HG02610 (cell line): ENCODE data around the gene SMIM36.
A peak's percentile ranks its signal among the peaks of the same experiment; 100 is the strongest.
"Not testable (repeated sequence)": the region's sequence is repeated elsewhere in the genome, so short reads cannot be mapped to it uniquely, and the experiment has no call there.

ENCODE experiments used
- ATAC-seq: cut with Tn5 transposase; IDR thresholded peaks from one replicate; pipeline ENCODE4 v1.9.1; 2021; ENCODE audit warnings: mild to moderate bottlenecking, moderate library complexity; ENCODE audit not compliant: unreplicated experiment

SMIM36 gene

GRCh38 chr17:55436224-55437158, 74.8 kb downstream of the SMIM36 start:
- ATAC-seq, result peak; percentile 24

GRCh38 chr17:55435408-55435807, 75.8 kb downstream of the SMIM36 start:
- no peak for ATAC-seq

GRCh38 chr17:55434721-55435120, 76.5 kb downstream of the SMIM36 start:
- peak; percentile 43 for ATAC-seq

- no peak for ATAC-seq
Observed at GRCh38 chr17:55433629-55434422, 77.4 kb downstream of the SMIM36 start.

DNA sequence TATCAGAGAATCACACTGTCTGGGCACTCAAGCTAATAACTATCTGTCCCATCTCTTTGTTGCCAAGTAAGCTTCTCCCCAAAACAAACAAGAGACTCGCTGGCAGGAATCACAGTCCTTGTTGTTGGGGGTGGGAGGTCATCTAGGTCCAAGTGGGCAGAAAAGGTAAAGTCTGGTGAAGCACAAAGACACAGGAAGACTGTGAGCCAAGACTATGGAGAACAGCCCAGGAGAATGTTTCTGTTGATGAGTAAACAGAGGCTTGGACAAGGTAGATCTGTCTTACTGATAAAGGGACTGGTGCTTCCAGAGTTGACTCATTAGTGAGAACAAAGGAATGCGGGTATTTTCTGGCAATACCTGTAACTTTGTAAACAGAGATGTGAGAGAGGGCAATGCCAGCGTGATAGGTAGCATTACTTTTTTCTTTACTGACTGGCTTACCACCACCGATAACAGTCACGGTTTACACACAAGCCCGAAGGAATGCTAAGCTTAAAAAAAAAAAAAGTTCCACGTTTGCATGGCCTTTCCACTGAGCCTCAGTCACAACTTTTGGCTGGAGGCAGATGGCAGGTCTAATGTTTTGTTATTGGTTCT, 78.1 kb downstream of the SMIM36 start:
- ATAC-seq, result peak; percentile 27

- ATAC-seq, result no peak
Observed at GRCh38 chr17:55432358-55433028, 78.8 kb downstream of the SMIM36 start.

DNA sequence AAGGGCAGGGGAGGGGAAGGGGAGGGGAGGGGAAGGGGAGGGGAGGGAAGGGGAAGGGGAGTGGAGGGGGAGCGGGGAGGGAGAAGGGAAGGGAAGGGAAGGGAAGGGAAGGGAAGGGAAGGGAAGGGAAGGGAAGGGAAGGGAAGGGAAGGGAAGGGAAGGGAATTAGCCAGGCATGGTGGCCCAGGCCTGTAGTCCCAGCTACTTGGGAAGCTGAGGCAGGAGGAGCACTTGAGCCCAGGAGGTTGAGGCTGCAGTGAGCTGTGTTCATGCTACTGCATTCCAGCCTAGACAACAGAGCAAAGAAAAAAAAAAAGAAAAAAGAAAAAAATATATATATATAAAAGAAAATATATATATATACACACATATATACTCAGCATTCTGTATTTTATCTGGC, 79.3 kb downstream of the SMIM36 start:
- ATAC-seq, result not testable (repeated sequence)

GRCh38 chr17:55430541-55431288, 80.5 kb downstream of the SMIM36 start:
- ATAC-seq, result no peak

DNA sequence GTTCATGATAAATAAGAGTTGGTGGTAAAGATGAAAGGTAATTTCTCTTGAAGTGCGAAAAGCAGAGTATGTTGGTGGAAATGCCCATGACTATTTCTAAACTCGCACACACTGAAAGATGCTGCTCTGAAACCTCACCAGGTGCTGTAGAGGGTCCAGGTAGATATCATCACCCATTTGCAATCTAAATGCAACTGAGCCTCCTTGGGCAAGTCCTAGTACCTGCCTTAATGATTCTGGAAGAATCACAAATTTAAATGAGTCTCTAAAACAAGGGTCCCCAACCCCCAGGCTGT, 83.7 kb downstream of the SMIM36 start:
- peak; percentile 40 for ATAC-seq

GRCh38 chr17:55426851-55427586, 84.2 kb downstream of the SMIM36 start:
- peak; percentile 70 for ATAC-seq

GRCh38 chr17:55424893-55425540, 86.2 kb downstream of the SMIM36 start:
- ATAC-seq, result no peak

GRCh38 chr17:55423535-55423934, 87.7 kb downstream of the SMIM36 start:
- ATAC-seq, result no peak

- ATAC-seq, result not testable (repeated sequence)
Observed at GRCh38 chr17:55422828-55423164, 88.5 kb downstream of the SMIM36 start.

DNA sequence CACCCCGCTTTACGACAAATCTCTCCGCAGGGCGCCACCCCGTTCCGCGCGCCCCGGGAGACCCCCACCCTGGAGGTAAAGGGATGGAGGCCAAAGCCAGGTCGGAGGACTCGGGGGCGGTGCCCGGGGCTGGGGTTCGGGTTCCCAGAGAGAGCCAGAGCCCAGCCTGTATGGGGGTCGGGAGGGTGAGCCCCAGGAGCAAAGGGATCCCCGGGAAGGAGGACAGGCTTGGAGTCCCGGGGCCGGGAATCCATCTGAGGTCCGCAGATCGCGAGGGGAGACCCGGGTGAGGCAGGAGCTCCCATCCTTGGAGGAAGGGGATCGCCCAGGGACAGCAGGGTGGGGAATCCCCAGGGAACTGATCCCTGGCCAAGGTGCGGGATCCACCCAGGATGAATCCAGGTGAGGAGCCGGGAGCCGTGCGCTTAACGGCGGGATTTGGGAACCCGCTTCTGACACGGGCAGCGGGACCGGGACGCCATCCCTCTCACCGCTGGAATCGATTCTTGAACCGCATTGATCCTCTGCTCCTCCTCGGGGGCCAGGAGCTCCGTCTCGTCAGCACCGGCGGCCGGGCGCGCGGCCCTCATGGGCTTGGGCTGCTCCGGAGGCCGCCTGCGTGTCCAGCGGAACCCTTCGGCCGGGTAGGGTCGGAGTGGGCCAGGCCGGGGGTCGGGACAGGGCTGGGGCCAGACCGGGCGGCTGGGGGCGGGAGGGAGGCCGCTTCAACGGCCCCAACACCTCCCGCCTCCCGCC, 89.9 kb downstream of the SMIM36 start, which contains the start of gene MMD:
Gene MMD, minus strand, starts transcription at position 657 of the 756 bp plus-strand sequence. Its CDS starts 140 bp downstream, at position 517.
- ATAC-seq, result peak; percentile 12

GRCh38 chr17:55420776-55421178, 90.5 kb downstream of the SMIM36 start:
- ATAC-seq, result no peak

DNA sequence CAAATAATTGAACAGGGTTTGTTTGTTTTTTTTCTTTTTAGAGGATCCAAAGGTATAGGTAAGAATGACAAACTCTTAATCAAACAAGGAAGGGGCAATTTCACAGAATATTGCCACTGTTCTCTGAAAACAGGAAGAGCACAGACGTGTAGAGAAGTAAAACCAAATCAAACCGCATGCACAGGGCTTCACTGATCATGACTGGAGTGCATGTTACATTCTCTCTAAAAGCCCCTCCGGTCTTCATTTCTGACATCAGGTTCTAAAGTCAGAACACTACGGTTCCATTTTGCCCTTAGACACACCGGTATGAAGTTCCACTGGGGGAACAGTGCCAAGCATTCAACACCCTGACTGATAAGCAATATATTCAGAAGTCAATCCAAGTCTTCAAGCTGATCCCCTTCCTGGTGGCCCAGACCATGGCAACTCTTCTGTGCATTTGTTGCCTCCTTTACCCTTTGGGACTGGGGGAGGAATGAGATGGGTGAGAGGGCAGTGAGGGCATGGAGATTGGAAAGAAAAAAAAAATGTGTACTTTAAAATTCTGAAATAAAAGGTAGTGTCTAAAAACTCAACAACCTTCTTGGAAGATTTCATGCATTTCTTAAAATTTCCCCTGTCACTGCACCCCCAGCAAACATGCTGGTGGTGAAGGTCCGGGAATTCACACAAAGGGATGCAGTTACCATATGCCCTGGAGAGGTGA, 91.0 kb downstream of the SMIM36 start:
- ATAC-seq, result peak; percentile 23

- no peak for ATAC-seq
Observed at GRCh38 chr17:55418369-55419268, 92.6 kb downstream of the SMIM36 start.
